Mesenchymal stem cell (in vitro differentiated cells and primary cell): ENCODE data around the gene URB2.

Source experiments
- DNase-seq: peaks from one replicate; pipeline ENCODE4 v3.0.0-alpha.2; 2013
- H2AFZ ChIP-seq: one replicate; pipeline ENCODE4 v1.6.1; 2013; ENCODE audit warnings: low read depth, mild to moderate bottlenecking, control low read depth, inconsistent platforms, low read length, moderate library complexity
- H2AK5ac ChIP-seq: 2 replicates; pipeline ENCODE4 v1.6.1; 2013; ENCODE audit warnings: low read length, moderate library complexity, mild to moderate bottlenecking, inconsistent platforms; ENCODE audit not compliant: severe bottlenecking
- H2BK120ac ChIP-seq: one replicate; pipeline ENCODE4 v1.6.1; 2013; ENCODE audit warnings: low read depth, mild to moderate bottlenecking, inconsistent platforms, low read length, moderate library complexity
- H2BK12ac ChIP-seq, 2 experiments: one replicate each; pipeline ENCODE4 v1.6.1; 2013; ENCODE audit warnings: inconsistent platforms in 2 of 2, low read length in 2 of 2, mild to moderate bottlenecking in 2 of 2, moderate library complexity in 2 of 2, control low read depth in 1 of 2
- H2BK15ac ChIP-seq: one replicate; pipeline ENCODE4 v1.6.1; 2013; ENCODE audit warnings: mild to moderate bottlenecking, low read depth, inconsistent platforms; ENCODE audit not compliant: poor library complexity, severe bottlenecking
- H2BK5ac ChIP-seq: 2 replicates; pipeline ENCODE4 v1.6.1; 2013; ENCODE audit warnings: low read depth, mild to moderate bottlenecking, low read length, control low read depth, inconsistent platforms; ENCODE audit not compliant: poor library complexity, severe bottlenecking
- H3K14ac ChIP-seq, 2 experiments: one replicate each; pipeline ENCODE4 v1.6.1; 2013; ENCODE audit warnings: inconsistent platforms in 2 of 2, low read length in 2 of 2, control low read depth in 1 of 2, mild to moderate bottlenecking in 1 of 2, moderate library complexity in 1 of 2
- H3K18ac ChIP-seq, 2 experiments: one replicate each; pipeline ENCODE4 v1.6.1; 2013; ENCODE audit warnings: inconsistent platforms in 2 of 2, low read length in 2 of 2, control low read depth in 1 of 2, low read depth in 1 of 2, mild to moderate bottlenecking in 1 of 2
- H3K23ac ChIP-seq, 2 experiments: one replicate each; pipeline ENCODE4 v1.6.1; 2013; ENCODE audit warnings: inconsistent platforms in 2 of 2, low read length in 2 of 2, mild to moderate bottlenecking in 2 of 2, moderate library complexity in 2 of 2, control low read depth in 1 of 2
- H3K27ac ChIP-seq: 2 replicates; pipeline ENCODE4 v1.5.1; 2013; ENCODE audit warnings: mild to moderate bottlenecking, moderate library complexity, low read length, control low read depth, inconsistent platforms; ENCODE audit not compliant: poor library complexity, severe bottlenecking
- H3K27me3 ChIP-seq, 2 experiments: 2 replicates each; pipeline versions ENCODE4 v1.6.1 to v1.7.0; 2013; ENCODE audit warnings: low read length in 2 of 2, mild to moderate bottlenecking in 2 of 2, moderate library complexity in 2 of 2, control low read depth in 1 of 2, inconsistent platforms in 1 of 2; ENCODE audit not compliant: control insufficient read depth in 1 of 2, insufficient read depth in 1 of 2
- H3K36me3 ChIP-seq, 2 experiments: 2 replicates each; pipeline versions ENCODE4 v1.6.1 to v1.7.0; 2013; ENCODE audit warnings: low read length in 2 of 2, control low read depth in 1 of 2, inconsistent platforms in 1 of 2, low read depth in 1 of 2, mild to moderate bottlenecking in 1 of 2; ENCODE audit not compliant: insufficient read depth in 2 of 2, control insufficient read depth in 1 of 2
- H3K4ac ChIP-seq, 2 experiments: one replicate each; pipeline ENCODE4 v1.6.1; 2013; ENCODE audit warnings: inconsistent platforms in 2 of 2, low read length in 2 of 2, mild to moderate bottlenecking in 2 of 2, moderate library complexity in 2 of 2, control low read depth in 1 of 2, low read depth in 1 of 2
- H3K4me1 ChIP-seq: 2 replicates; pipeline ENCODE4 v1.6.1; 2013; ENCODE audit warnings: low read depth, low read length, control low read depth; ENCODE audit not compliant: control insufficient read depth, insufficient read depth
- H3K4me2 ChIP-seq: 2 replicates; pipeline ENCODE4 v1.6.1; 2013; ENCODE audit warnings: low read length, mild to moderate bottlenecking, inconsistent platforms; ENCODE audit not compliant: poor library complexity, severe bottlenecking
- H3K4me3 ChIP-seq, 2 experiments: 2 replicates each; pipeline versions ENCODE4 v1.5.1 to v1.7.0; 2013; ENCODE audit warnings: low read length in 2 of 2, mild to moderate bottlenecking in 2 of 2, control low read depth in 1 of 2, low read depth in 1 of 2; ENCODE audit not compliant: insufficient read depth in 1 of 2
- H3K79me1 ChIP-seq: replicated peaks from 2 replicates; pipeline ENCODE4 v1.6.1; 2013; ENCODE audit warnings: mild to moderate bottlenecking, control low read depth, low read length, inconsistent platforms; ENCODE audit not compliant: poor library complexity, severe bottlenecking
- H3K9ac ChIP-seq: 2 replicates; pipeline ENCODE4 v1.7.0; 2013; ENCODE audit warnings: mild to moderate bottlenecking, low read length, moderate library complexity
- H3K9me3 ChIP-seq: 2 replicates; pipeline ENCODE4 v1.7.0; 2013; ENCODE audit warnings: mild to moderate bottlenecking, low read length; ENCODE audit not compliant: control insufficient read depth
- H4K8ac ChIP-seq: one replicate; pipeline ENCODE4 v1.6.1; 2013; ENCODE audit warnings: inconsistent platforms, mild to moderate bottlenecking, low read length, moderate library complexity
- H4K91ac ChIP-seq: one replicate; pipeline ENCODE4 v1.6.1; 2013; ENCODE audit warnings: mild to moderate bottlenecking, low read length, inconsistent platforms
- WGBS: methylation state at CpG from one replicate; pipeline ENCODE4 v1.1.7; 2013; ENCODE audit warnings: mixed read lengths; 5-methylcytosine and 5-hydroxymethylcytosine counted together

URB2 gene

GRCh38 chr1:229657993-229658755 is 32.1 kb downstream of the URB2 start:
- Histone ChIP-seq H3K9me3 (no peaks in the 10 kb centered on the region), H3K36me3 (peaks cover 26 to 67% of the 10 kb centered on the region in 2 experiments), H3K14ac (no peak overlapping the region), H2AFZ (no peak overlapping the region), H3K4me2 (no peak overlapping the region), H3K4ac (no peak overlapping the region), H4K8ac (no peak overlapping the region), H3K4me3 (no peak overlapping the region), H2BK120ac (no peak overlapping the region), H3K27me3 (no peaks in the 10 kb centered on the region), H2BK15ac (no peak overlapping the region), H2BK5ac (no peak overlapping the region), H2BK12ac (no peak overlapping the region), H3K9ac (no peak overlapping the region), H3K23ac (no peak overlapping the region), H3K18ac (no peak overlapping the region), H4K91ac (no peak overlapping the region), H3K4me1 (no peaks in the 10 kb centered on the region), H3K27ac (no peak overlapping the region), H2AK5ac (no peak overlapping the region), H3K79me1 (peaks cover 8% of the 10 kb centered on the region)
- DNase-seq: no peak
- WGBS: 100% methylated on average over 1 of the region's 2 CpGs

GRCh38 chr1:229661022-229661877 is 35.2 kb downstream of the URB2 start:
- no peak overlapping the region for H3K4ac ChIP-seq
- H3K9me3 ChIP-seq: no peaks in the 10 kb centered on the region
- no peak overlapping the region for H3K23ac ChIP-seq
- peak overlapping the region in 1 of 2 experiments; percentile 71 for H2BK12ac ChIP-seq
- DNase-seq: peak; percentile 67
- H3K9ac ChIP-seq: no peak overlapping the region
- no peak overlapping the region for H3K4me3 ChIP-seq
- no peak overlapping the region for H4K8ac ChIP-seq
- H2BK15ac ChIP-seq: no peak overlapping the region
- H3K4me1 ChIP-seq: peaks cover 11% of the 10 kb centered on the region
- H3K14ac ChIP-seq: no peak overlapping the region
- H3K27ac ChIP-seq: no peak overlapping the region
- H2AFZ ChIP-seq: no peak overlapping the region
- H3K79me1 ChIP-seq: peaks cover 8% of the 10 kb centered on the region
- H2BK5ac ChIP-seq: no peak overlapping the region
- no peak overlapping the region for H3K4me2 ChIP-seq
- peaks cover 22 to 44% of the 10 kb centered on the region in 2 experiments for H3K36me3 ChIP-seq
- H3K27me3 ChIP-seq: no peaks in the 10 kb centered on the region
- peak overlapping the region; percentile 23 for H2AK5ac ChIP-seq
- H3K18ac ChIP-seq: no peak overlapping the region
- 63% methylated on average over 18 of the region's 19 CpGs for WGBS
- H2BK120ac ChIP-seq: no peak overlapping the region
- peak overlapping the region; percentile 66 for H4K91ac ChIP-seq

- Histone ChIP-seq H3K9ac (no peak overlapping the region), H4K91ac (peak overlapping the region; percentile 70), H3K4ac (no peak overlapping the region), H3K36me3 (peaks cover 22 to 37% of the 10 kb centered on the region in 2 experiments), H4K8ac (peak overlapping the region; percentile 36), H3K14ac (no peak overlapping the region), H3K79me1 (peaks cover 7% of the 10 kb centered on the region), H2BK5ac (no peak overlapping the region), H2BK120ac (no peak overlapping the region), H3K4me3 (no peak overlapping the region), H2AK5ac (peak overlapping the region; percentile 34), H2BK12ac (peak overlapping the region; percentile 24 to 71), H3K23ac (no peak overlapping the region), H3K4me2 (no peak overlapping the region), H2AFZ (no peak overlapping the region), H3K27ac (no peak overlapping the region), H2BK15ac (peak overlapping the region; percentile 74), H3K27me3 (no peaks in the 10 kb centered on the region), H3K4me1 (peaks cover 13% of the 10 kb centered on the region), H3K18ac (no peak overlapping the region), H3K9me3 (no peaks in the 10 kb centered on the region)
- no peak for DNase-seq
- 96% methylated on average over 8 of the region's 8 CpGs for WGBS
Measured at GRCh38 chr1:229661897-229662296, 35.9 kb downstream of the URB2 start.

- H3K36me3 ChIP-seq: peaks cover 18% of the 10 kb centered on the region in 2 experiments
- no peak overlapping the region for H3K4me3 ChIP-seq
- no peak overlapping the region for H3K9ac ChIP-seq
- H2BK5ac ChIP-seq: no peak overlapping the region
- peaks cover 4% of the 10 kb centered on the region for H3K79me1 ChIP-seq
- no peak overlapping the region for H3K23ac ChIP-seq
- no peaks in the 10 kb centered on the region for H3K27me3 ChIP-seq
- H3K18ac ChIP-seq: no peak overlapping the region
- H3K4me1 ChIP-seq: peaks cover 13% of the 10 kb centered on the region
- H2BK120ac ChIP-seq: no peak overlapping the region
- no peak overlapping the region for H4K91ac ChIP-seq
- no peak overlapping the region for H3K14ac ChIP-seq
- no peak overlapping the region for H3K4ac ChIP-seq
- H4K8ac ChIP-seq: no peak overlapping the region
- no peak overlapping the region for H2AK5ac ChIP-seq
- H3K9me3 ChIP-seq: no peaks in the 10 kb centered on the region
- no peak overlapping the region for H3K4me2 ChIP-seq
- WGBS: 67% methylated on average over 9 of the region's 9 CpGs
- no peak overlapping the region for H2BK12ac ChIP-seq
- peak; percentile 81 for DNase-seq
- no peak overlapping the region for H2AFZ ChIP-seq
- no peak overlapping the region for H3K27ac ChIP-seq
- H2BK15ac ChIP-seq: no peak overlapping the region
Measured at GRCh38 chr1:229664133-229664689, 38.2 kb downstream of the URB2 start.
